ENCODE data around the gene PIK3R3. TPM values are rescaled to one million over a fixed set of nuclear protein-coding genes. Genes with fewer than 3 reads are reported as not detected.

PIK3R3 gene
- total and polyA plus RNA-seq, 9 of the 15 experiments (the other 6 are each of a cell fraction or from before 2014, with no cell fraction given), result 1.4 to 7.7 (median 4.6) TPM

GRCh38 chr1:46133781-46134350 is 1.4 kb upstream of the PIK3R3 start:
- ChIA-PET POLR2A (interaction anchor here (0.6 to 4.6 kb wide), 3 partner anchors 9 to 69 kb away, joined by 4 to 50 read pairs (median 5); partner anchors contain the start of gene LURAP1), CTCF (ENCODE audit: low intra/inter-chr PET ratio) (no interaction called here)
- 0 out of 2 replicates have a peak, but pooled peaks have one; percentile 27 for TF ChIP-seq LCOR (CRISPR knock-in tag; IDR thresholded peaks at IDR 0.05)
- TF ChIP-seq KDM5B (IDR thresholded peaks at IDR 0.05; ENCODE audit: insufficient replicate concordance, low read depth, low read length), result no peak
- TF ChIP-seq, protein P1, sequence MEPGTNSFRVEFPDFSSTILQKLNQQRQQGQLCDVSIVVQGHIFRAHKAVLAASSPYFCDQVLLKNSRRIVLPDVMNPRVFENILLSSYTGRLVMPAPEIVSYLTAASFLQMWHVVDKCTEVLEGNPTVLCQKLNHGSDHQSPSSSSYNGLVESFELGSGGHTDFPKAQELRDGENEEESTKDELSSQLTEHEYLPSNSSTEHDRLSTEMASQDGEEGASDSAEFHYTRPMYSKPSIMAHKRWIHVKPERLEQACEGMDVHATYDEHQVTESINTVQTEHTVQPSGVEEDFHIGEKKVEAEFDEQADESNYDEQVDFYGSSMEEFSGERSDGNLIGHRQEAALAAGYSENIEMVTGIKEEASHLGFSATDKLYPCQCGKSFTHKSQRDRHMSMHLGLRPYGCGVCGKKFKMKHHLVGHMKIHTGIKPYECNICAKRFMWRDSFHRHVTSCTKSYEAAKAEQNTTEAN (CRISPR knock-in tag; IDR thresholded peaks at IDR 0.05), result 0 out of 2 replicates have a peak, but pooled peaks have one; percentile 38
- Histone ChIP-seq H3K4me1 (replicated peaks in 1 of 2; ENCODE audit: control insufficient read depth in 2 of 2, insufficient read depth in 2 of 2, low read length in 2 of 2) (peaks cover 13 to 21% of the 10 kb centered on the region in 2 experiments; a peak in 4 of 5 replicates), H3K79me2 (ENCODE audit: control insufficient read depth, insufficient read depth, low read length) (peaks cover 19% of the 10 kb centered on the region; the same call in 2 of the 3 replicates), H2AFZ (ENCODE audit: low read depth, low read length) (peak overlapping the region; percentile 99), H3K9me1 (ENCODE audit: control insufficient read depth, insufficient read depth, low read length) (no peaks in the 10 kb centered on the region), H3K4me3 (peak overlapping the region; percentile 61), H3K27me3 (ENCODE audit: control insufficient read depth in 2 of 2, insufficient read depth in 2 of 2, low read length in 2 of 2) (no peaks in the 10 kb centered on the region), H3K9me3 (replicated peaks; ENCODE audit: control insufficient read depth, insufficient read depth, low read depth, low read length) (no peaks in the 10 kb centered on the region; the same call in 1 of the 2 replicates), H4K20me1 (replicated peaks; ENCODE audit: control insufficient read depth, insufficient read depth, low read length) (no peaks in the 10 kb centered on the region), H3K27ac (ENCODE audit: extremely low read depth, low read depth, low read length) (no peak overlapping the region; the same call in 1 of the 3 replicates), H3K36me3 (ENCODE audit: control insufficient read depth, insufficient read depth, low read length) (no peaks in the 10 kb centered on the region; the same call in 2 of the 3 replicates), H3K4me2 (ENCODE audit: insufficient read depth, low read length) (peak overlapping the region; percentile 93), H3K9ac (ENCODE audit: insufficient read depth in 1 of 2, low read depth in 2 of 2, low read length in 2 of 2) (peak overlapping the region; percentile 80 to 88; a peak in 3 of 4 replicates)
- DNase-seq (ENCODE audit: extremely low read depth in 1 of 4, low spot score in 3 of 4) (no peak), FAIRE-seq (no peak), ATAC-seq (no peak)
- 49% methylated on average over 3 of the region's 3 CpGs for WGBS (ENCODE audit: insufficient coverage, low coverage, missing lambda C conversion rate)
- BruUV-seq (replicated peaks), result no TSS peak
- intact Hi-C loops (cut with micrococcal nuclease), result loop anchor here (1.0 to 2.0 kb wide), 3 partner anchors 24 to 97 kb away; no protein-coding TSS in a partner anchor
- in situ Hi-C loops (cut with MboI), result no loop called here

Data from K562 (cell line).